SK-N-SH (cell line): ENCODE results near the gene SRSF1. TPM values are rescaled to one million over a fixed set of nuclear protein-coding genes. Genes with fewer than 3 reads are reported as not detected.

ENCODE experiments used
- CTCF ChIA-PET: fragments of 300-600, 350-600 bp; formaldehyde crosslinking; extraction: SDS; loops from one replicate; lab custom pipeline; 2021; lab: Yijun Ruan, JAX
- POLR2A ChIA-PET: fragments of 350-600 bp; sonication (Branson Sonifier 250); formaldehyde crosslinking; extraction: SDS; loops from one replicate; lab custom pipeline; 2020; ENCODE audit warnings: antibody characterized with exemption, inconsistent platforms; lab: Yijun Ruan, JAX
- DNase-seq: peaks from one replicate; pipeline ENCODE4 v3.0.0; 2012
- H2AFZ ChIP-seq: fragments of 200-600 bp; sonication (generic); 2 replicates; pipeline ENCODE4 v1.8.1; 2016; ENCODE audit warnings: antibody characterized with exemption, mild to moderate bottlenecking, low read depth
- H3F3A ChIP-seq: fragments of 200-600 bp; sonication (generic); replicated peaks from 2 replicates; pipeline ENCODE3; 2016; ENCODE audit warnings: antibody characterized with exemption, mild to moderate bottlenecking; ENCODE audit not compliant: insufficient read depth
- H3K27ac ChIP-seq, 2 experiments: fragments of 200-500 bp in 1 of 2; fragments of 200-600 bp in 1 of 2; sonication (Bioruptor generic) in 1 of 2; sonication (generic), shearing (Covaris generic) in 1 of 2; 2 replicates each; pipeline versions ENCODE4 v1.5.1 to v1.6.1; 2014 to 2016; ENCODE audit warnings: low read depth in 2 of 2, inconsistent platforms in 1 of 2, low read length in 1 of 2, mild to moderate bottlenecking in 1 of 2, mixed read lengths in 1 of 2
- H3K27me3 ChIP-seq: fragments of 200-600 bp; sonication (generic), shearing (Covaris generic); 2 replicates; pipeline ENCODE4 v1.6.1; 2016; ENCODE audit warnings: mixed run types; ENCODE audit not compliant: insufficient read depth
- H3K36me3 ChIP-seq, 2 experiments: fragments of 200-500 bp in 1 of 2; fragments of 200-600 bp in 1 of 2; sonication (Bioruptor generic) in 1 of 2; sonication (generic) in 1 of 2; replicated peaks in 1 of 2; 2 replicates each; pipeline versions ENCODE3 to v1.5.1; 2014 to 2016; ENCODE audit warnings: low read length in 1 of 2, mild to moderate bottlenecking in 1 of 2; ENCODE audit not compliant: insufficient read depth in 2 of 2, control insufficient read depth in 1 of 2
- H3K4me1 ChIP-seq, 2 experiments: fragments of 200-500 bp in 1 of 2; fragments of 200-600 bp in 1 of 2; sonication (Bioruptor generic) in 1 of 2; sonication (generic), shearing (Covaris generic) in 1 of 2; 2 replicates each; pipeline versions ENCODE4 v1.5.1 to v1.6.1; 2014 to 2016; ENCODE audit warnings: low read depth in 1 of 2, low read length in 1 of 2, mixed run types in 1 of 2; ENCODE audit not compliant: insufficient read depth in 2 of 2, control insufficient read depth in 1 of 2
- H3K4me2 ChIP-seq: fragments of 200-600 bp; sonication (generic), shearing (Covaris generic); 2 replicates; pipeline ENCODE4 v1.6.1; 2017; ENCODE audit warnings: mixed run types
- H3K4me3 ChIP-seq, 2 experiments: fragments of 200-500 bp in 1 of 2; fragments of 200-600 bp in 1 of 2; sonication (Bioruptor generic) in 1 of 2; sonication (generic), shearing (Covaris generic) in 1 of 2; 2 replicates each; pipeline versions ENCODE4 v1.5.1 to v1.8.1; 2014 to 2016; ENCODE audit warnings: low read depth in 2 of 2, inconsistent platforms in 1 of 2, low read length in 1 of 2, mild to moderate bottlenecking in 1 of 2, mixed read lengths in 1 of 2, moderate library complexity in 1 of 2
- H3K79me2 ChIP-seq: fragments of 200-600 bp; sonication (generic); 2 replicates; pipeline ENCODE4 v1.8.1; 2017; ENCODE audit warnings: mild to moderate bottlenecking; ENCODE audit not compliant: insufficient read depth
- H3K9ac ChIP-seq: fragments of 200-600 bp; sonication (generic); 2 replicates; pipeline ENCODE4 v1.6.1; 2017; ENCODE audit warnings: mixed run types
- H3K9me2 ChIP-seq: fragments of 200-600 bp; sonication (generic); 2 replicates; pipeline ENCODE4 v1.6.1; 2017; ENCODE audit warnings: mixed run types
- H3K9me3 ChIP-seq: fragments of 200-600 bp; sonication (generic); 2 replicates; pipeline ENCODE4 v1.6.1; 2017; ENCODE audit warnings: mixed run types, mild to moderate bottlenecking, moderate library complexity
- H4K20me1 ChIP-seq: fragments of 200-600 bp; sonication (generic); 2 replicates; pipeline ENCODE4 v1.6.1; 2017; ENCODE audit warnings: mild to moderate bottlenecking, mixed run types; ENCODE audit not compliant: insufficient read depth
- EP300 ChIP-seq, 2 experiments: IDR thresholded peaks; 2 replicates each; pipeline versions ENCODE4 v1.4.0 to v1.6.1; 2012; ENCODE audit warnings: borderline replicate concordance in 1 of 2, low read depth in 1 of 2, low read length in 1 of 2
- FOXJ3 ChIP-seq: sonication (generic); formaldehyde crosslinking; IDR thresholded peaks from 2 replicates; pipeline ENCODE4 v1.5.1; 2020; ENCODE audit warnings: mild to moderate bottlenecking, missing genetic modification reagents
- FOXM1 ChIP-seq: IDR thresholded peaks from 2 replicates; pipeline ENCODE4 v1.4.0; 2012; ENCODE audit warnings: low read depth, mild to moderate bottlenecking
- GABPA ChIP-seq: IDR thresholded peaks from 2 replicates; pipeline ENCODE4 v1.4.0; 2012; ENCODE audit warnings: low read depth, mild to moderate bottlenecking
- MEF2A ChIP-seq: IDR thresholded peaks from 2 replicates; pipeline ENCODE4 v1.4.0; 2012; ENCODE audit warnings: low read depth, borderline replicate concordance
- MXI1 ChIP-seq: IDR thresholded peaks from 2 replicates; pipeline ENCODE4 v1.6.1; 2012; ENCODE audit warnings: mild to moderate bottlenecking, low read depth, low read length, improper control_type of control experiment
- NFIC ChIP-seq: IDR thresholded peaks from 2 replicates; pipeline ENCODE4 v1.4.0; 2012; ENCODE audit warnings: borderline replicate concordance
- RAD21 ChIP-seq: IDR thresholded peaks from 2 replicates; pipeline ENCODE4 v1.6.1; 2012; ENCODE audit warnings: mild to moderate bottlenecking, low read length
- RCOR1 ChIP-seq: fragments of 150-350 bp; IDR thresholded peaks from 2 replicates; pipeline ENCODE4 v1.6.1; 2017; ENCODE audit warnings: antibody characterized with exemption, low read length
- REST ChIP-seq: IDR thresholded peaks from 2 replicates; pipeline ENCODE4 v1.6.1; 2012; ENCODE audit warnings: mild to moderate bottlenecking, low read depth, low read length, moderate library complexity
- RFX5 ChIP-seq: IDR thresholded peaks from 2 replicates; pipeline ENCODE4 v1.6.1; 2012; ENCODE audit warnings: mild to moderate bottlenecking, improper control_type of control experiment, low read length
- RXRA ChIP-seq: IDR thresholded peaks from 2 replicates; pipeline ENCODE4 v1.4.0; 2012; ENCODE audit warnings: low read depth, mild to moderate bottlenecking, borderline replicate concordance
- SIN3A ChIP-seq: IDR thresholded peaks from 2 replicates; pipeline ENCODE4 v1.6.1; 2012; ENCODE audit warnings: low read depth, mild to moderate bottlenecking, low read length, moderate library complexity, borderline replicate concordance
- SMC3 ChIP-seq: IDR thresholded peaks from 2 replicates; pipeline ENCODE4 v1.6.1; 2012; ENCODE audit warnings: low read depth, low read length, improper control_type of control experiment
- TAF1 ChIP-seq: IDR thresholded peaks from 2 replicates; pipeline ENCODE4 v1.6.1; 2012; ENCODE audit warnings: low read depth, mild to moderate bottlenecking, low read length, moderate library complexity, borderline replicate concordance
- TEAD4 ChIP-seq: IDR thresholded peaks from 2 replicates; pipeline ENCODE4 v1.4.0; 2012; ENCODE audit warnings: mild to moderate bottlenecking, borderline replicate concordance; ENCODE audit not compliant: insufficient read depth
- USF1 ChIP-seq: IDR thresholded peaks from 2 replicates; pipeline ENCODE4 v1.4.0; 2012; ENCODE audit warnings: low read depth, borderline replicate concordance
- YY1 ChIP-seq: IDR thresholded peaks from 2 replicates; pipeline ENCODE4 v1.4.0; 2012; ENCODE audit warnings: low read depth, mild to moderate bottlenecking
- WGBS: methylation state at CpG from one replicate; pipeline ENCODE4 v1.1.6; 2017; ENCODE audit warnings: low lambda C conversion rate; 5-methylcytosine and 5-hydroxymethylcytosine counted together
- polyA plus RNA-seq, 3 experiments: library from polyadenylated mRNA; depleted of rRNA; stranded (reverse); fragments of >200 nt; gene quantifications; 2 replicates each; pipeline ENCODE4 v1.2.3, GENCODE V29; 2012
- TF ChIP-seq, protein P1 (sequence below): IDR thresholded peaks from 2 replicates; pipeline ENCODE4 v1.4.0; 2012; ENCODE audit warnings: low read depth
- TF ChIP-seq, protein P2 (sequence below): fragments of 150-350 bp; IDR thresholded peaks from 2 replicates; pipeline ENCODE4 v1.6.1; 2017; ENCODE audit warnings: antibody characterized with exemption, low read length, low read depth, borderline replicate concordance

SRSF1 gene
- polyA plus RNA-seq, 1 of the 3 experiments (the other 2 are of a cell fraction), result 248 TPM

GRCh38 chr17:57980522-57980921 lies 26.5 kb downstream of the SRSF1 start:
- H3K9ac ChIP-seq, result no peak overlapping the region
- peaks cover 99% of the 10 kb centered on the region for H3K79me2 ChIP-seq
- DNase-seq, result no peak
- peaks cover 15% of the 10 kb centered on the region for H3F3A ChIP-seq
- CTCF ChIA-PET, result interaction anchor here (0.8 to 4.1 kb wide), 12 partner anchors 9 to 132 kb away, joined by 3 to 22 read pairs (median 5); partner anchors contain the start of gene CUEDC1
- no peaks in the 10 kb centered on the region for H3K9me2 ChIP-seq
- H3K36me3 ChIP-seq, result peaks cover 85 to 90% of the 10 kb centered on the region in 2 experiments
- no peak overlapping the region for H2AFZ ChIP-seq
- no peak overlapping the region for H3K4me2 ChIP-seq
- peaks cover 59% of the 10 kb centered on the region for H4K20me1 ChIP-seq
- peaks cover 17 to 31% of the 10 kb centered on the region in 2 experiments for H3K4me1 ChIP-seq
- WGBS, result 94% methylated on average over 4 of the region's 4 CpGs
- TF ChIP-seq REST, result no peak
- TF ChIP-seq MEF2A, result no peak
- TF ChIP-seq EP300 (IDR thresholded peaks at IDR 0.05; ENCODE audit: borderline replicate concordance in 1 of 2, low read depth in 1 of 2, low read length in 1 of 2), result no peak
- TF ChIP-seq SIN3A, result no peak
- no peak for TF ChIP-seq NFIC
- TF ChIP-seq YY1, result no peak
- TF ChIP-seq, protein P1, sequence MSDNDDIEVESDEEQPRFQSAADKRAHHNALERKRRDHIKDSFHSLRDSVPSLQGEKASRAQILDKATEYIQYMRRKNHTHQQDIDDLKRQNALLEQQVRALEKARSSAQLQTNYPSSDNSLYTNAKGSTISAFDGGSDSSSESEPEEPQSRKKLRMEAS, result no peak
- TF ChIP-seq MXI1, result no peak
- TF ChIP-seq, all 33 proteins: peak for 0
- POLR2A ChIA-PET, result interaction anchor here (0.6 kb wide), 1 partner anchor 494 kb away, joined by 3 read pairs; no protein-coding TSS in a partner anchor
- H3K9me3 ChIP-seq, result no peaks in the 10 kb centered on the region
- H3K4me3 ChIP-seq, result no peak overlapping the region
- H3K27ac ChIP-seq, result no peak overlapping the region
- H3K27me3 ChIP-seq, result no peaks in the 10 kb centered on the region

- CTCF ChIA-PET, result interaction anchor here (0.6 to 2.8 kb wide), 7 partner anchors 8 to 1115 kb away, joined by 3 to 14 read pairs (median 3); no protein-coding TSS in a partner anchor
- no peak overlapping the region for H3K4me3 ChIP-seq
- no peak overlapping the region for H3K4me2 ChIP-seq
- no peak overlapping the region for H3K27ac ChIP-seq
- H3K36me3 ChIP-seq, result peaks cover 87 to 90% of the 10 kb centered on the region in 2 experiments
- no peak for DNase-seq
- no peaks in the 10 kb centered on the region for H3K27me3 ChIP-seq
- H3K4me1 ChIP-seq, result peaks cover 4 to 17% of the 10 kb centered on the region in 2 experiments
- no peak overlapping the region for H2AFZ ChIP-seq
- no peaks in the 10 kb centered on the region for H3K9me3 ChIP-seq
- no peaks in the 10 kb centered on the region for H3K9me2 ChIP-seq
- H3K79me2 ChIP-seq, result peaks cover 91% of the 10 kb centered on the region
- POLR2A ChIA-PET, result interaction anchor here (0.7 kb wide), 1 partner anchor 938 kb away, joined by 3 read pairs; no protein-coding TSS in a partner anchor
- WGBS, result 53% methylated on average over 1 of the region's 1 CpG
- H4K20me1 ChIP-seq, result peaks cover 47% of the 10 kb centered on the region
- TF ChIP-seq TEAD4 (no peak), MXI1 (no peak), SMC3 (no peak), YY1 (no peak), RAD21 (no peak), USF1 (no peak), SIN3A (no peak), FOXJ3 (CRISPR knock-in tag) (no peak), FOXM1 (no peak), RXRA (no peak), GABPA (no peak), TAF1 (no peak), NFIC (no peak), RCOR1 (no peak), MEF2A (no peak), RFX5 (no peak)
- TF ChIP-seq, protein P1, result no peak
- TF ChIP-seq, protein P2, sequence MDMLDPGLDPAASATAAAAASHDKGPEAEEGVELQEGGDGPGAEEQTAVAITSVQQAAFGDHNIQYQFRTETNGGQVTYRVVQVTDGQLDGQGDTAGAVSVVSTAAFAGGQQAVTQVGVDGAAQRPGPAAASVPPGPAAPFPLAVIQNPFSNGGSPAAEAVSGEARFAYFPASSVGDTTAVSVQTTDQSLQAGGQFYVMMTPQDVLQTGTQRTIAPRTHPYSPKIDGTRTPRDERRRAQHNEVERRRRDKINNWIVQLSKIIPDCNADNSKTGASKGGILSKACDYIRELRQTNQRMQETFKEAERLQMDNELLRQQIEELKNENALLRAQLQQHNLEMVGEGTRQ, result no peak
- TF ChIP-seq, all 33 proteins: peak for 0
- Histone ChIP-seq H3K9ac (no peak overlapping the region), H3F3A (peaks cover 11% of the 10 kb centered on the region)
Measured at GRCh38 chr17:57979076-57979475, 28.0 kb downstream of the SRSF1 start.
